Type B pancreatic cell (in vitro differentiated cells): ENCODE results near the gene IL10RA. TPM values are rescaled to one million over a fixed set of nuclear protein-coding genes. Genes with fewer than 3 reads are reported as not detected.

Source experiments
- DNase-seq: peaks from one replicate; pipeline ENCODE4 v3.0.0; 2021; ENCODE audit warnings: mixed read lengths; ENCODE audit not compliant: unreplicated experiment; ENCODE audit errors: extremely low spot score
- H3K27ac Mint-ChIP-seq: 2 replicates; pipeline ENCODE4 v1.8.0; 2021; ENCODE audit warnings: mild to moderate bottlenecking, mixed read lengths
- H3K27me3 Mint-ChIP-seq: 2 replicates; pipeline ENCODE4 v1.8.0; 2021; ENCODE audit warnings: mixed read lengths
- H3K36me3 Mint-ChIP-seq: 2 replicates; pipeline ENCODE4 v1.8.0; 2021; ENCODE audit warnings: mixed read lengths
- H3K4me1 Mint-ChIP-seq: one replicate; pipeline ENCODE4 v1.8.0; 2021; ENCODE audit warnings: mixed read lengths; ENCODE audit not compliant: unreplicated experiment
- H3K4me3 Mint-ChIP-seq: 2 replicates; pipeline ENCODE4 v1.8.0; 2021; ENCODE audit warnings: mild to moderate bottlenecking, mixed read lengths
- H3K9me3 Mint-ChIP-seq: 2 replicates; pipeline ENCODE4 v1.8.0; 2021; ENCODE audit warnings: mixed read lengths
- total RNA-seq: library from RNA; stranded (reverse); gene quantifications from 2 replicates; pipeline ENCODE4 v1.2.1, GENCODE V29; 2021; ENCODE audit warnings: low replicate concordance
- TF ChIP-seq, protein P1 (sequence below): fragments of 200-600 bp; sonication (generic); conservative IDR thresholded peaks from 2 replicates; pipeline ENCODE4 v1.5.0; 2021; ENCODE audit warnings: antibody characterized with exemption, mild to moderate bottlenecking

The IL10RA gene
- total RNA-seq, 1 donor from 2014 or later, result 0.48 TPM

GRCh38 chr11:117959438-117960149, 26.6 kb upstream of the IL10RA start:
- TF ChIP-seq, protein P1, sequence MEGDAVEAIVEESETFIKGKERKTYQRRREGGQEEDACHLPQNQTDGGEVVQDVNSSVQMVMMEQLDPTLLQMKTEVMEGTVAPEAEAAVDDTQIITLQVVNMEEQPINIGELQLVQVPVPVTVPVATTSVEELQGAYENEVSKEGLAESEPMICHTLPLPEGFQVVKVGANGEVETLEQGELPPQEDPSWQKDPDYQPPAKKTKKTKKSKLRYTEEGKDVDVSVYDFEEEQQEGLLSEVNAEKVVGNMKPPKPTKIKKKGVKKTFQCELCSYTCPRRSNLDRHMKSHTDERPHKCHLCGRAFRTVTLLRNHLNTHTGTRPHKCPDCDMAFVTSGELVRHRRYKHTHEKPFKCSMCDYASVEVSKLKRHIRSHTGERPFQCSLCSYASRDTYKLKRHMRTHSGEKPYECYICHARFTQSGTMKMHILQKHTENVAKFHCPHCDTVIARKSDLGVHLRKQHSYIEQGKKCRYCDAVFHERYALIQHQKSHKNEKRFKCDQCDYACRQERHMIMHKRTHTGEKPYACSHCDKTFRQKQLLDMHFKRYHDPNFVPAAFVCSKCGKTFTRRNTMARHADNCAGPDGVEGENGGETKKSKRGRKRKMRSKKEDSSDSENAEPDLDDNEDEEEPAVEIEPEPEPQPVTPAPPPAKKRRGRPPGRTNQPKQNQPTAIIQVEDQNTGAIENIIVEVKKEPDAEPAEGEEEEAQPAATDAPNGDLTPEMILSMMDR, result no peak
- Mint-ChIP-seq H3K9me3 (peaks cover 15% of the 10 kb centered on the region), H3K27me3 (peaks cover 7% of the 10 kb centered on the region), H3K27ac (no peak overlapping the region), H3K4me3 (no peak overlapping the region), H3K36me3 (no peaks in the 10 kb centered on the region), H3K4me1 (no peaks in the 10 kb centered on the region)
- DNase-seq, result no peak

DNA sequence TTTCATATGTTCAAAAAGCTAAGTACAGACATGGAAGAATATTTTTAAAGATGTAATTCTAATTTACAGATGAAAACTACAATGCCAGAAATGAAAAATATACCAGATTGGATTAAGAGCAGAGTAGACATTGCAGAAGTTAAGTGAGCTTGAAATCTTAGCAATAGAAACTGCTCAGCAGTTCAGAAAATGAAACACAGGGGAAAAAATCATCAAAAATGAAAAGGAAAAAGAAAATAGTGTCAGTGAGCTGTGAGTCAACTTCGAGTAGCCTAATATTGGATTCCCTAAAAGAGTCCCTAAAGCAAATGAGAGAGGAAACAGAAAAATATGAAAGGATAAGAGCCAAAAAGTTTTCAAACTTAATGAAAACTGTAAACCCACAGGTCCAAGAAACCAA, 25.8 kb upstream of the IL10RA start:
- H3K36me3 Mint-ChIP-seq, result no peaks in the 10 kb centered on the region

DNA sequence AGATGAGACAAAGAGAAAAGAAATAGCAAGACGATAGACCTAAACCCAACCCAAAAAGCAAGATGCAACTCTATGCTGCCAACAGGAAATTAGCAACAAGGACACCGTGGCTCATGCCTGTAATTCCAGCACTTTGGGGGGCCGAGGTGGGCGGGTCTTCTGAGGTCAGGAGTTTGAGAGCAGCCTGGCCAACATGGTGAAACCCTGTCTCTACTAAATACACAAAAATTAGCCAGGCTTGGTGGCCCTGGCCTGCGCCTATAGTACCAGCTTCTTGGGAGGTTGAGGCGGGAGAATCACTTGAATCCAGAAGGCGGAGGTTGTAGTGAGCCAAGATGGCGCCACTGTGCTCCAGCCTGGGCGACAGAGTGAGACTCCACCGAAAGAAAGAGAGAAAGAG, 24.3 kb upstream of the IL10RA start:
- H3K27me3 Mint-ChIP-seq, result peaks cover 4% of the 10 kb centered on the region
- H3K27ac Mint-ChIP-seq, result no peak overlapping the region
- no peak for DNase-seq
- no peak overlapping the region for H3K4me3 Mint-ChIP-seq
- H3K9me3 Mint-ChIP-seq, result peaks cover 6% of the 10 kb centered on the region
- H3K4me1 Mint-ChIP-seq, result no peaks in the 10 kb centered on the region
- no peaks in the 10 kb centered on the region for H3K36me3 Mint-ChIP-seq
- TF ChIP-seq, protein P1, result no peak

More for the DNA sequence above, 25.8 kb upstream of the IL10RA start:
- Mint-ChIP-seq H3K4me1 (no peaks in the 10 kb centered on the region), H3K27ac (no peak overlapping the region), H3K9me3 (peaks cover 15% of the 10 kb centered on the region), H3K4me3 (no peak overlapping the region), H3K27me3 (peaks cover 7% of the 10 kb centered on the region)
- no peak for DNase-seq
- TF ChIP-seq, protein P1, result no peak

GRCh38 chr11:117962826-117963225, 23.4 kb upstream of the IL10RA start:
- H3K4me3 Mint-ChIP-seq, result no peak overlapping the region
- no peaks in the 10 kb centered on the region for H3K9me3 Mint-ChIP-seq
- TF ChIP-seq, protein P1, result no peak

GRCh38 chr11:117966908-117967307, 19.3 kb upstream of the IL10RA start:
- H3K27ac Mint-ChIP-seq, result no peak overlapping the region
- H3K9me3 Mint-ChIP-seq, result no peaks in the 10 kb centered on the region
- H3K4me3 Mint-ChIP-seq, result no peak overlapping the region
- H3K4me1 Mint-ChIP-seq, result no peaks in the 10 kb centered on the region
- H3K27me3 Mint-ChIP-seq, result peaks cover 19% of the 10 kb centered on the region
- H3K36me3 Mint-ChIP-seq, result no peaks in the 10 kb centered on the region
- DNase-seq, result no peak
- TF ChIP-seq, protein P1, result no peak

More at GRCh38 chr11:117962826-117963225, 23.4 kb upstream of the IL10RA start:
- Mint-ChIP-seq H3K27me3 (peaks cover 3% of the 10 kb centered on the region), H3K36me3 (no peaks in the 10 kb centered on the region), H3K27ac (no peak overlapping the region), H3K4me1 (no peaks in the 10 kb centered on the region)
- DNase-seq, result no peak
